ENCODE data around the gene PPP1R13B. TPM values are rescaled to one million over a fixed set of nuclear protein-coding genes. Genes with fewer than 3 reads are reported as not detected.

The PPP1R13B gene
- total RNA-seq, 1 donor from 2014 or later = 40.3 TPM

- H3K36me3 Mint-ChIP-seq (ENCODE audit: insufficient read depth) = no peaks in the 10 kb centered on the region
- H3K27ac Mint-ChIP-seq = peak overlapping the region; percentile 88
- H3K27me3 Mint-ChIP-seq = no peaks in the 10 kb centered on the region
- TF ChIP-seq CTCF (IDR thresholded peaks at IDR 0.05; ENCODE audit: unreplicated experiment) = no peak
- H3K4me1 Mint-ChIP-seq (ENCODE audit: low read depth) = peaks cover 5% of the 10 kb centered on the region
- DNase-seq (ENCODE audit: low spot score, unreplicated experiment) = no peak
- no peaks in the 10 kb centered on the region for H3K9me3 Mint-ChIP-seq (ENCODE audit: low read depth)
- no peak overlapping the region for H3K4me3 Mint-ChIP-seq (ENCODE audit: low read depth)
These were observed 21.0 kb upstream of the PPP1R13B start for GRCh38 chr14:103868242-103868897.

- Mint-ChIP-seq H3K36me3 (ENCODE audit: insufficient read depth) (no peaks in the 10 kb centered on the region), H3K27me3 (no peaks in the 10 kb centered on the region), H3K4me3 (ENCODE audit: low read depth) (no peak overlapping the region), H3K9me3 (ENCODE audit: low read depth) (no peaks in the 10 kb centered on the region), H3K27ac (no peak overlapping the region), H3K4me1 (ENCODE audit: low read depth) (peaks cover 5% of the 10 kb centered on the region)
- DNase-seq (ENCODE audit: low spot score, unreplicated experiment) = no peak
- no peak for TF ChIP-seq CTCF (IDR thresholded peaks at IDR 0.05; ENCODE audit: unreplicated experiment)
These were observed 20.2 kb upstream of the PPP1R13B start for GRCh38 chr14:103867523-103867953.

GRCh38 chr14:103867020-103867419 lies 19.6 kb upstream of the PPP1R13B start:
- Mint-ChIP-seq H3K27ac (no peak overlapping the region), H3K9me3 (ENCODE audit: low read depth) (no peaks in the 10 kb centered on the region)
- DNase-seq (ENCODE audit: low spot score, unreplicated experiment) = no peak

GRCh38 chr14:103863245-103863644 lies 15.9 kb upstream of the PPP1R13B start:
- H3K36me3 Mint-ChIP-seq (ENCODE audit: insufficient read depth) = no peaks in the 10 kb centered on the region
- H3K27me3 Mint-ChIP-seq = no peaks in the 10 kb centered on the region
- no peak overlapping the region for H3K4me3 Mint-ChIP-seq (ENCODE audit: low read depth)
- H3K9me3 Mint-ChIP-seq (ENCODE audit: low read depth) = no peaks in the 10 kb centered on the region
- DNase-seq (ENCODE audit: low spot score, unreplicated experiment) = no peak
- TF ChIP-seq CTCF (IDR thresholded peaks at IDR 0.05; ENCODE audit: unreplicated experiment) = no peak
- H3K27ac Mint-ChIP-seq = no peak overlapping the region
- peaks cover 2% of the 10 kb centered on the region for H3K4me1 Mint-ChIP-seq (ENCODE audit: low read depth)

More at GRCh38 chr14:103867020-103867419, 19.6 kb upstream of the PPP1R13B start:
- H3K36me3 Mint-ChIP-seq (ENCODE audit: insufficient read depth) = no peaks in the 10 kb centered on the region
- no peak for TF ChIP-seq CTCF (IDR thresholded peaks at IDR 0.05; ENCODE audit: unreplicated experiment)
- peaks cover 2% of the 10 kb centered on the region for H3K4me1 Mint-ChIP-seq (ENCODE audit: low read depth)
- H3K4me3 Mint-ChIP-seq (ENCODE audit: low read depth) = no peak overlapping the region
- H3K27me3 Mint-ChIP-seq = no peaks in the 10 kb centered on the region

- DNase-seq (ENCODE audit: low spot score, unreplicated experiment) = no peak
- H3K4me1 Mint-ChIP-seq (ENCODE audit: low read depth) = no peaks in the 10 kb centered on the region
These were observed 15.0 kb upstream of the PPP1R13B start for GRCh38 chr14:103862393-103862782.

More at GRCh38 chr14:103862393-103862782, 15.0 kb upstream of the PPP1R13B start:
- no peaks in the 10 kb centered on the region for H3K27me3 Mint-ChIP-seq
- no peaks in the 10 kb centered on the region for H3K9me3 Mint-ChIP-seq (ENCODE audit: low read depth)
- H3K4me3 Mint-ChIP-seq (ENCODE audit: low read depth) = no peak overlapping the region
- no peaks in the 10 kb centered on the region for H3K36me3 Mint-ChIP-seq (ENCODE audit: insufficient read depth)
- no peak for TF ChIP-seq CTCF (IDR thresholded peaks at IDR 0.05; ENCODE audit: unreplicated experiment)
- H3K27ac Mint-ChIP-seq = no peak overlapping the region
